Liver (tissue), 9 donors: ENCODE data around the gene RPGRIP1L. TPM values are rescaled to one million over a fixed set of nuclear protein-coding genes. Genes with fewer than 3 reads are reported as not detected.

ENCODE experiments used
- DNase-seq: peaks from one replicate; pipeline ENCODE4 v3.0.0-alpha.2; 2017; ENCODE audit warnings: low spot score
- H3K27ac ChIP-seq, 2 donors: one replicate each; pipeline ENCODE4 v1.7.0; 2013; ENCODE audit warnings: inconsistent platforms in 2 of 2, low read length in 2 of 2, control low read depth in 1 of 2, low read depth in 1 of 2, mild to moderate bottlenecking in 1 of 2
- H3K27me3 ChIP-seq, 4 donors: one replicate each; pipeline versions ENCODE4 v1.6.1 to v1.7.0; 2013; ENCODE audit warnings: low read length in 3 of 4, inconsistent platforms in 1 of 4, mild to moderate bottlenecking in 1 of 4, moderate library complexity in 1 of 4; ENCODE audit not compliant: control insufficient read depth in 4 of 4, insufficient read depth in 4 of 4
- H3K36me3 ChIP-seq, 4 donors: one replicate each; pipeline versions ENCODE4 v1.6.1 to v1.7.0; 2013; ENCODE audit warnings: low read length in 3 of 4, mild to moderate bottlenecking in 3 of 4, low read depth in 1 of 4, moderate library complexity in 1 of 4; ENCODE audit not compliant: control insufficient read depth in 4 of 4, insufficient read depth in 3 of 4
- H3K4me1 ChIP-seq, 4 donors: one replicate each; pipeline versions ENCODE4 v1.6.1 to v1.7.0; 2013; ENCODE audit warnings: low read length in 3 of 4, mild to moderate bottlenecking in 3 of 4, moderate library complexity in 1 of 4; ENCODE audit not compliant: control insufficient read depth in 4 of 4, insufficient read depth in 4 of 4
- H3K4me3 ChIP-seq, 3 donors: one replicate each; pipeline versions ENCODE4 v1.6.1 to v1.7.0; 2013; ENCODE audit warnings: low read length in 3 of 3, control low read depth in 1 of 3, low read depth in 1 of 3, mild to moderate bottlenecking in 1 of 3
- H3K9ac ChIP-seq, 2 donors: one replicate each; pipeline ENCODE4 v1.7.0; 2013; ENCODE audit warnings: low read length in 2 of 2, mild to moderate bottlenecking in 2 of 2, moderate library complexity in 2 of 2, control low read depth in 1 of 2, low read depth in 1 of 2
- H3K9me3 ChIP-seq, 4 donors: one replicate each; pipeline versions ENCODE4 v1.6.1 to v1.7.0; 2013; ENCODE audit warnings: low read length in 3 of 4; ENCODE audit not compliant: control insufficient read depth in 4 of 4
- EGR1 ChIP-seq, 2 donors: IDR thresholded peaks; 2 replicates each; pipeline ENCODE4 v1.6.1; 2016 to 2018; ENCODE audit warnings: antibody characterized with exemption in 2 of 2, low read depth in 2 of 2
- FOXA1 ChIP-seq: IDR thresholded peaks from 2 replicates; pipeline ENCODE4 v1.6.1; 2016; ENCODE audit warnings: antibody characterized with exemption
- GABPA ChIP-seq, 2 donors: IDR thresholded peaks in 1 of 2; conservative IDR thresholded peaks in 1 of 2; 2 replicates each; pipeline ENCODE4 v1.6.1; 2016; ENCODE audit warnings: antibody characterized with exemption in 2 of 2, mild to moderate bottlenecking in 1 of 2, moderate library complexity in 1 of 2
- HNF4G ChIP-seq: IDR thresholded peaks from 2 replicates; pipeline ENCODE4 v1.6.1; 2016; ENCODE audit warnings: antibody characterized with exemption
- RXRA ChIP-seq, 2 donors: IDR thresholded peaks; 2 replicates each; pipeline ENCODE4 v1.6.1; 2017 to 2018; ENCODE audit warnings: antibody characterized with exemption in 2 of 2, mild to moderate bottlenecking in 1 of 2
- WGBS: extraction: QIAGEN DNeasy Blood & Tissue Kit; methylation state at CpG from one replicate; pipeline ENCODE4 v1.1.7; 2013; 5-methylcytosine and 5-hydroxymethylcytosine counted together
- polyA plus RNA-seq, 2 donors: library from polyadenylated mRNA; stranded (reverse) in 1 of 2; unstranded in 1 of 2; fragments of 200-250 nt in 1 of 2; fragments of >200 nt in 1 of 2; fragmentation: Nextera tagmentation in 1 of 2; extraction: Ambion mirVana in 1 of 2; gene quantifications; one replicate each; pipeline versions ENCODE4 v1.2.1 to v1.2.3, GENCODE V29; 2013 to 2015
- total RNA-seq, 2 donors: library from RNA; depleted of rRNA; stranded (reverse); fragments of >200 nt; gene quantifications; one replicate each; pipeline ENCODE4 v1.2.3, GENCODE V29; 2014
- TF ChIP-seq, protein P1 (sequence below): IDR thresholded peaks from 2 replicates; pipeline ENCODE4 v1.6.1; 2016; ENCODE audit warnings: antibody characterized with exemption
- TF ChIP-seq, protein P2 (sequence below): IDR thresholded peaks from 2 replicates; pipeline ENCODE4 v1.6.1; 2016; ENCODE audit warnings: antibody characterized with exemption, mild to moderate bottlenecking
- TF ChIP-seq, protein P3 (sequence below): IDR thresholded peaks from 2 replicates; pipeline ENCODE4 v1.6.1; 2016; ENCODE audit warnings: antibody characterized with exemption
- TF ChIP-seq, protein P4 (sequence below): IDR thresholded peaks from 2 replicates; pipeline ENCODE4 v1.6.1; 2016; ENCODE audit warnings: antibody characterized with exemption
- TF ChIP-seq, protein P5 (sequence below): fragments of 150-350 bp; IDR thresholded peaks from 2 replicates; pipeline ENCODE4 v1.5.1; 2017; ENCODE audit warnings: improper control_type of control experiment, low read depth, low read length; ENCODE audit not compliant: missing input control
- donor health status: healthy.
- donor health status: healthy.
- donor health status: healthy.
- donor health status: healthy.
- donor health status: healthy.

Gene RPGRIP1L
- total and polyA plus RNA-seq, 4 donors: 0.46 to 1.4 (median 0.89) TPM

DNA sequence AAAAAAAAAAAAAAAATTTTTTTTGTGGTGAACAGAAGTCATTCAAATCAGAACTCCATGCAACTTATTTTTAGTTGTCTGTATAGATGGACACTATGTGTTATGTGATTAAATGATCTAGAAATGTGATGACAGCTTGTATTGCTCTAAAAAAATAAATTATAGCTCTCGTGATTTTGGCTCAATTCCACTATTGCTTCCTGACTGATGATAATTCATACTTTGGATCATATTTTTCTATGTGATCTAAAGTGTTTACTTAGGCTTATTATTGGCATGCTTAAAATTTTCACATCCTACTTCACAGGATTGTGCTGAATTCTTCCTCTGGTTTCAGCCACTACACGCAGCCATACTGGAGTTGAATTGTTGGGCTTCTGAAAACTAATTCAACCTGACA lies 76.8 kb downstream of the RPGRIP1L start (continued):
- TF ChIP-seq RXRA (IDR thresholded peaks at IDR 0.05): no peak
- TF ChIP-seq, protein P1, sequence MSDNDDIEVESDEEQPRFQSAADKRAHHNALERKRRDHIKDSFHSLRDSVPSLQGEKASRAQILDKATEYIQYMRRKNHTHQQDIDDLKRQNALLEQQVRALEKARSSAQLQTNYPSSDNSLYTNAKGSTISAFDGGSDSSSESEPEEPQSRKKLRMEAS: no peak

DNA sequence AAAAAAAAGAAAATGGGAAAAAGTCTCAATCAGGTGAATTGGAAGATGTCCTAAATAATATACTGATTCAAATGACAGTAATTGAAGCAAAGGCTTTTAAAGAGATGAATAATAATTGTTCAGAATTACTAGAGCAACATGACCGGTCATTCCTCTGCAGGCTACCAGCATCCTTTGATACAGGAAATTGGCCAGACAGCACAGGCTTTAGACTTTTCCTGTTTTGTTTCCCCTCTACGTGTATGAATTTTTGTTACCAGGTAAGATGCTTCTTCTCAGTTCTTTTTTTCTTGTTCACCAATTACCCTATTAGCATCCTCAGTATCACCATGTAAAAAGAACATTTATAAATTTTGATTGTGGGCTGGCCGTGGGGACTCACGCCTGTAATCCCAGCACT lies 77.5 kb downstream of the RPGRIP1L start:
- H3K36me3 ChIP-seq: no peaks in the 10 kb centered on the region
- no peak for DNase-seq
- H3K27ac ChIP-seq: no peak overlapping the region
- TF ChIP-seq GABPA (IDR thresholded peaks at IDR 0.05 in 1 of 2, conservative IDR thresholded peaks at IDR 0.05 in 1 of 2) (no peak), EGR1 (IDR thresholded peaks at IDR 0.05; ENCODE audit: low read depth in 2 of 2) (no peak), HNF4G (no peak), FOXA1 (no peak)
- TF ChIP-seq, protein P2, sequence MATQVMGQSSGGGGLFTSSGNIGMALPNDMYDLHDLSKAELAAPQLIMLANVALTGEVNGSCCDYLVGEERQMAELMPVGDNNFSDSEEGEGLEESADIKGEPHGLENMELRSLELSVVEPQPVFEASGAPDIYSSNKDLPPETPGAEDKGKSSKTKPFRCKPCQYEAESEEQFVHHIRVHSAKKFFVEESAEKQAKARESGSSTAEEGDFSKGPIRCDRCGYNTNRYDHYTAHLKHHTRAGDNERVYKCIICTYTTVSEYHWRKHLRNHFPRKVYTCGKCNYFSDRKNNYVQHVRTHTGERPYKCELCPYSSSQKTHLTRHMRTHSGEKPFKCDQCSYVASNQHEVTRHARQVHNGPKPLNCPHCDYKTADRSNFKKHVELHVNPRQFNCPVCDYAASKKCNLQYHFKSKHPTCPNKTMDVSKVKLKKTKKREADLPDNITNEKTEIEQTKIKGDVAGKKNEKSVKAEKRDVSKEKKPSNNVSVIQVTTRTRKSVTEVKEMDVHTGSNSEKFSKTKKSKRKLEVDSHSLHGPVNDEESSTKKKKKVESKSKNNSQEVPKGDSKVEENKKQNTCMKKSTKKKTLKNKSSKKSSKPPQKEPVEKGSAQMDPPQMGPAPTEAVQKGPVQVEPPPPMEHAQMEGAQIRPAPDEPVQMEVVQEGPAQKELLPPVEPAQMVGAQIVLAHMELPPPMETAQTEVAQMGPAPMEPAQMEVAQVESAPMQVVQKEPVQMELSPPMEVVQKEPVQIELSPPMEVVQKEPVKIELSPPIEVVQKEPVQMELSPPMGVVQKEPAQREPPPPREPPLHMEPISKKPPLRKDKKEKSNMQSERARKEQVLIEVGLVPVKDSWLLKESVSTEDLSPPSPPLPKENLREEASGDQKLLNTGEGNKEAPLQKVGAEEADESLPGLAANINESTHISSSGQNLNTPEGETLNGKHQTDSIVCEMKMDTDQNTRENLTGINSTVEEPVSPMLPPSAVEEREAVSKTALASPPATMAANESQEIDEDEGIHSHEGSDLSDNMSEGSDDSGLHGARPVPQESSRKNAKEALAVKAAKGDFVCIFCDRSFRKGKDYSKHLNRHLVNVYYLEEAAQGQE: no peak
- TF ChIP-seq, protein P3, sequence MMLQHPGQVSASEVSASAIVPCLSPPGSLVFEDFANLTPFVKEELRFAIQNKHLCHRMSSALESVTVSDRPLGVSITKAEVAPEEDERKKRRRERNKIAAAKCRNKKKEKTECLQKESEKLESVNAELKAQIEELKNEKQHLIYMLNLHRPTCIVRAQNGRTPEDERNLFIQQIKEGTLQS: no peak
- no peaks in the 10 kb centered on the region for H3K4me1 ChIP-seq
- no peak overlapping the region for H3K4me3 ChIP-seq
- 90% methylated on average over 4 of the region's 4 CpGs for WGBS
- no peak overlapping the region for H3K9ac ChIP-seq
- no peaks in the 10 kb centered on the region for H3K27me3 ChIP-seq
- no peaks in the 10 kb centered on the region for H3K9me3 ChIP-seq

DNA sequence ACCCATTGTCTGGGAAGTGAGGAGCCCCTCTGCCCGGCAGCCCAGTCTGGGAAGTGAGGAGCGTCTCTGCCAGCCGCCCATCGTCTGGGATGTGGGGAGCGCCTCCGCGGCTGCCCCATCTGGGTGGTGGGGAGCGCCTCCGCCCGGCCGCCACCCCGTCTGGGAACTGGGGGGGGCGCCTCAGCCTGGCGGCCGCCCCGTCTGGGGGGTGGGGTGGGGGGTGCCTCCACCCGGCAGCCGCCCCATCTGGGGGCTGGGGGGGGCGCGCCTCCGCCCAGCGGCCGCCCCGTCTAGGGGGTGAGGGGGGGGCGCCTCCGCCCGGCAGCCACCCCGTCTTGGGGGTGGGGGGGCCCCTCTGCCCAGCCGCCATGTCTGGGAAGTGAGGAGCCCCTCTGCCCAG lies 78.4 kb downstream of the RPGRIP1L start:
- Histone ChIP-seq H3K36me3 (no peaks in the 10 kb centered on the region), H3K9ac (no peak overlapping the region), H3K4me1 (no peaks in the 10 kb centered on the region), H3K27me3 (no peaks in the 10 kb centered on the region), H3K4me3 (no peak overlapping the region), H3K9me3 (no peaks in the 10 kb centered on the region), H3K27ac (no peak overlapping the region)
- DNase-seq: no peak
- TF ChIP-seq, protein P2: no peak
- TF ChIP-seq, protein P4, sequence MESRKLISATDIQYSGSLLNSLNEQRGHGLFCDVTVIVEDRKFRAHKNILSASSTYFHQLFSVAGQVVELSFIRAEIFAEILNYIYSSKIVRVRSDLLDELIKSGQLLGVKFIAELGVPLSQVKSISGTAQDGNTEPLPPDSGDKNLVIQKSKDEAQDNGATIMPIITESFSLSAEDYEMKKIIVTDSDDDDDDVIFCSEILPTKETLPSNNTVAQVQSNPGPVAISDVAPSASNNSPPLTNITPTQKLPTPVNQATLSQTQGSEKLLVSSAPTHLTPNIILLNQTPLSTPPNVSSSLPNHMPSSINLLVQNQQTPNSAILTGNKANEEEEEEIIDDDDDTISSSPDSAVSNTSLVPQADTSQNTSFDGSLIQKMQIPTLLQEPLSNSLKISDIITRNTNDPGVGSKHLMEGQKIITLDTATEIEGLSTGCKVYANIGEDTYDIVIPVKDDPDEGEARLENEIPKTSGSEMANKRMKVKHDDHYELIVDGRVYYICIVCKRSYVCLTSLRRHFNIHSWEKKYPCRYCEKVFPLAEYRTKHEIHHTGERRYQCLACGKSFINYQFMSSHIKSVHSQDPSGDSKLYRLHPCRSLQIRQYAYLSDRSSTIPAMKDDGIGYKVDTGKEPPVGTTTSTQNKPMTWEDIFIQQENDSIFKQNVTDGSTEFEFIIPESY: no peak
- TF ChIP-seq, protein P3: no peak
- TF ChIP-seq, protein P5, sequence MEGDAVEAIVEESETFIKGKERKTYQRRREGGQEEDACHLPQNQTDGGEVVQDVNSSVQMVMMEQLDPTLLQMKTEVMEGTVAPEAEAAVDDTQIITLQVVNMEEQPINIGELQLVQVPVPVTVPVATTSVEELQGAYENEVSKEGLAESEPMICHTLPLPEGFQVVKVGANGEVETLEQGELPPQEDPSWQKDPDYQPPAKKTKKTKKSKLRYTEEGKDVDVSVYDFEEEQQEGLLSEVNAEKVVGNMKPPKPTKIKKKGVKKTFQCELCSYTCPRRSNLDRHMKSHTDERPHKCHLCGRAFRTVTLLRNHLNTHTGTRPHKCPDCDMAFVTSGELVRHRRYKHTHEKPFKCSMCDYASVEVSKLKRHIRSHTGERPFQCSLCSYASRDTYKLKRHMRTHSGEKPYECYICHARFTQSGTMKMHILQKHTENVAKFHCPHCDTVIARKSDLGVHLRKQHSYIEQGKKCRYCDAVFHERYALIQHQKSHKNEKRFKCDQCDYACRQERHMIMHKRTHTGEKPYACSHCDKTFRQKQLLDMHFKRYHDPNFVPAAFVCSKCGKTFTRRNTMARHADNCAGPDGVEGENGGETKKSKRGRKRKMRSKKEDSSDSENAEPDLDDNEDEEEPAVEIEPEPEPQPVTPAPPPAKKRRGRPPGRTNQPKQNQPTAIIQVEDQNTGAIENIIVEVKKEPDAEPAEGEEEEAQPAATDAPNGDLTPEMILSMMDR: no peak
- 94% methylated on average over 29 of the region's 29 CpGs for WGBS
